IMR-90 (cell line): Measurements from ENCODE around the gene ARVCF. TPM values are rescaled to one million over a fixed set of nuclear protein-coding genes. Genes with fewer than 3 reads are reported as not detected.

Experiments
- ATAC-seq: fragments of 200-7000 bp; cut with Tn5 transposase; 2 replicates; pipeline ENCODE4 v1.9.1; 2020; ENCODE audit warnings: low read depth, mild to moderate bottlenecking, moderate library complexity
- BruUV-seq: library from RNA; stranded (reverse); fragments of 400-500 nt; replicated peaks from 2 replicates; lab custom pipeline; 2021; lab: Mats Ljungman, UMichigan
- CTCF ChIA-PET: fragments of 300-600 bp; formaldehyde crosslinking; extraction: SDS; loops from one replicate; lab custom pipeline; 2021; ENCODE audit warnings: antibody characterized with exemption; lab: Yijun Ruan, JAX
- POLR2A ChIA-PET: fragments of 300-600 bp; sonication (Branson Sonifier 250); formaldehyde crosslinking; loops from one replicate; lab custom pipeline; 2022; ENCODE audit warnings: antibody characterized with exemption; ENCODE audit not compliant: unreplicated experiment; lab: Charles Lee
- DNase-seq: peaks from one replicate; pipeline ENCODE4 v3.0.0; 2013
- H2AFZ ChIP-seq: replicated peaks from 2 replicates; pipeline ENCODE3; 2013; ENCODE audit warnings: low read length, mild to moderate bottlenecking; ENCODE audit not compliant: poor library complexity
- H2AK5ac ChIP-seq: 2 replicates; pipeline ENCODE4 v1.6.1; 2013; ENCODE audit warnings: low read depth, low read length, inconsistent platforms
- H2AK9ac ChIP-seq: replicated peaks from 2 replicates; pipeline ENCODE3; 2013; ENCODE audit warnings: mild to moderate bottlenecking, low read depth, low read length, moderate library complexity; ENCODE audit not compliant: poor library complexity
- H2BK120ac ChIP-seq: 2 replicates; pipeline ENCODE4 v1.6.1; 2013; ENCODE audit warnings: low read depth, low read length, inconsistent platforms
- H2BK15ac ChIP-seq: 3 replicates; pipeline ENCODE4 v1.6.1; 2013; ENCODE audit warnings: low read depth, low read length, inconsistent platforms
- H2BK20ac ChIP-seq: 2 replicates; pipeline ENCODE4 v1.6.1; 2013; ENCODE audit warnings: low read depth, mild to moderate bottlenecking, inconsistent platforms, low read length, moderate library complexity
- H2BK5ac ChIP-seq: 2 replicates; pipeline ENCODE4 v1.6.1; 2013; ENCODE audit warnings: mild to moderate bottlenecking, low read depth, low read length, inconsistent platforms; ENCODE audit not compliant: poor library complexity, severe bottlenecking
- H3K14ac ChIP-seq: replicated peaks from 2 replicates; pipeline ENCODE4 v1.6.1; 2013; ENCODE audit warnings: low read depth, low read length, inconsistent platforms
- H3K18ac ChIP-seq: 2 replicates; pipeline ENCODE4 v1.6.1; 2013; ENCODE audit warnings: low read depth, low read length, control low read depth
- H3K23ac ChIP-seq: 2 replicates; pipeline ENCODE4 v1.6.1; 2013; ENCODE audit warnings: low read depth, low read length, inconsistent platforms
- H3K27ac ChIP-seq: 2 replicates; pipeline ENCODE4 v1.5.1; 2013; ENCODE audit warnings: mild to moderate bottlenecking, control low read depth, low read length; ENCODE audit not compliant: insufficient read depth
- H3K27me3 ChIP-seq: 2 replicates; pipeline ENCODE4 v1.6.1; 2013; ENCODE audit warnings: low read length; ENCODE audit not compliant: control insufficient read depth, insufficient read depth
- H3K36me3 ChIP-seq: 2 replicates; pipeline ENCODE4 v1.6.1; 2013; ENCODE audit warnings: low read length, mixed read lengths; ENCODE audit not compliant: control insufficient read depth, insufficient read depth
- H3K4ac ChIP-seq: 2 replicates; pipeline ENCODE4 v1.6.1; 2013; ENCODE audit warnings: low read depth, low read length, inconsistent platforms
- H3K4me1 ChIP-seq: 2 replicates; pipeline ENCODE4 v1.6.1; 2013; ENCODE audit warnings: low read length, mixed read lengths; ENCODE audit not compliant: control insufficient read depth, insufficient read depth
- H3K4me2 ChIP-seq: 2 replicates; pipeline ENCODE4 v1.6.1; 2013; ENCODE audit warnings: low read depth, mild to moderate bottlenecking, control low read depth, low read length, moderate library complexity
- H3K4me3 ChIP-seq: 2 replicates; pipeline ENCODE4 v1.5.1; 2013; ENCODE audit warnings: low read depth, mild to moderate bottlenecking, control low read depth, low read length, moderate library complexity; ENCODE audit not compliant: insufficient read depth
- H3K56ac ChIP-seq: 2 replicates; pipeline ENCODE4 v1.6.1; 2013; ENCODE audit warnings: low read length, inconsistent platforms; ENCODE audit not compliant: insufficient read depth; ENCODE audit errors: extremely low read depth
- H3K79me1 ChIP-seq, 2 experiments: 2 replicates each; pipeline ENCODE4 v1.6.1; 2013; ENCODE audit warnings: low read length in 2 of 2, inconsistent platforms in 1 of 2, low read depth in 1 of 2
- H3K9ac ChIP-seq: 2 replicates; pipeline ENCODE4 v1.6.1; 2013; ENCODE audit warnings: low read depth, low read length, control low read depth
- H3K9me1 ChIP-seq: 2 replicates; pipeline ENCODE4 v1.6.1; 2013; ENCODE audit warnings: low read length, inconsistent platforms; ENCODE audit not compliant: insufficient read depth
- H3K9me3 ChIP-seq: 2 replicates; pipeline ENCODE4 v1.6.1; 2013; ENCODE audit warnings: low read length; ENCODE audit not compliant: control insufficient read depth, insufficient read depth
- H4K20me1 ChIP-seq: 2 replicates; pipeline ENCODE4 v1.6.1; 2013; ENCODE audit warnings: low read length, inconsistent platforms; ENCODE audit not compliant: insufficient read depth
- H4K5ac ChIP-seq: 2 replicates; pipeline ENCODE4 v1.6.1; 2013; ENCODE audit warnings: mild to moderate bottlenecking, low read depth, low read length, control low read depth
- H4K8ac ChIP-seq, 2 experiments: 2 replicates each; pipeline ENCODE4 v1.6.1; 2013; ENCODE audit warnings: low read depth in 2 of 2, low read length in 2 of 2, control low read depth in 1 of 2, inconsistent platforms in 1 of 2
- H4K91ac ChIP-seq: 2 replicates; pipeline ENCODE4 v1.6.1; 2013; ENCODE audit warnings: low read depth, low read length, inconsistent platforms; ENCODE audit not compliant: insufficient read depth
- BHLHE40 ChIP-seq: fragments of 150-350 bp; IDR thresholded peaks from 2 replicates; pipeline ENCODE4 v1.6.1; 2016; ENCODE audit warnings: mild to moderate bottlenecking, low read depth, low read length
- CEBPB ChIP-seq: IDR thresholded peaks from 2 replicates; pipeline ENCODE4 v1.6.1; 2012; ENCODE audit warnings: low read depth, low read length, improper control_type of control experiment
- FOS ChIP-seq: fragments of 150-350 bp; IDR thresholded peaks from 2 replicates; pipeline ENCODE4 v1.6.1; 2016; ENCODE audit warnings: low read depth, low read length
- MAFK ChIP-seq: IDR thresholded peaks from 2 replicates; pipeline ENCODE4 v1.6.1; 2012; ENCODE audit warnings: low read depth, low read length, improper control_type of control experiment
- POLR2A ChIP-seq: IDR thresholded peaks from 2 replicates; pipeline ENCODE4 v1.6.1; 2012; ENCODE audit warnings: mild to moderate bottlenecking, low read depth, low read length
- RAD21 ChIP-seq: IDR thresholded peaks from 2 replicates; pipeline ENCODE4 v1.6.1; 2012; ENCODE audit warnings: low read length, improper control_type of control experiment
- RFX5 ChIP-seq: IDR thresholded peaks from 2 replicates; pipeline ENCODE4 v1.8.0; 2012; ENCODE audit warnings: low read depth, mild to moderate bottlenecking, low read length, moderate library complexity
- SMC3 ChIP-seq: fragments of 150-350 bp; IDR thresholded peaks from 2 replicates; pipeline ENCODE4 v1.6.1; 2016; ENCODE audit warnings: low read depth, mild to moderate bottlenecking, antibody characterized with exemption, low read length, moderate library complexity
- WGBS, 2 experiments: methylation state at CpG; one replicate each; pipeline versions ENCODE4 v1.1.5 to v1.1.7; 2013; ENCODE audit warnings: missing lambda C conversion rate in 2 of 2; ENCODE audit not compliant: insufficient read length in 1 of 2; ENCODE audit errors: extremely low coverage in 2 of 2; 5-methylcytosine and 5-hydroxymethylcytosine counted together
- dilution Hi-C: fragments of 300-500 bp; cut with HindIII; formaldehyde crosslinking; loops from one replicate; pipeline ENCODE4 v1.14.3; 2018; ENCODE audit warnings: low sequenced_read_pairs; ENCODE audit not compliant: unreplicated experiment
- in situ Hi-C: fragments of 300-500 bp; cut with MboI; formaldehyde crosslinking; loops from 3 replicates; pipeline ENCODE4 v1.14.3; 2019; ENCODE audit warnings: low sequenced_read_pairs, inconsistent platforms, mixed read lengths
- intact Hi-C: fragments of 100-400 bp; cut with micrococcal nuclease; formaldehyde crosslinking; loops from 2 replicates; pipeline ENCODE4 v1.10.0; 2022
- polyA plus RNA-seq, 3 experiments: library from polyadenylated mRNA; depleted of rRNA; stranded (reverse); fragments of >200 nt; gene quantifications; 2 replicates each; pipeline ENCODE4 v1.2.3, GENCODE V29; 2012; ENCODE audit warnings: low replicate concordance in 1 of 3
- total RNA-seq: library from RNA; depleted of rRNA; stranded (reverse); fragments of >200 nt; gene quantifications from 2 replicates; pipeline ENCODE4 v1.2.3, GENCODE V29; 2012
- TF ChIP-seq, protein P1 (sequence below): fragments of 150-350 bp; IDR thresholded peaks from 2 replicates; pipeline ENCODE4 v1.6.1; 2017; ENCODE audit warnings: mild to moderate bottlenecking, antibody characterized with exemption, low read length, low read depth
- TF ChIP-seq, protein P2 (sequence below): conservative IDR thresholded peaks from 2 replicates; pipeline ENCODE4 v1.5.1; 2012; ENCODE audit warnings: mild to moderate bottlenecking, low read depth, low read length, improper control_type of control experiment
- TF ChIP-seq, protein P3 (sequence below): fragments of 150-350 bp; IDR thresholded peaks from 2 replicates; pipeline ENCODE4 v1.6.1; 2016; ENCODE audit warnings: low read depth, mild to moderate bottlenecking, low read length, moderate library complexity, borderline replicate concordance

Gene ARVCF
- total and polyA plus RNA-seq, 2 of the 4 experiments (the other 2 are of a cell fraction): 8.6 to 14.1 TPM

DNA sequence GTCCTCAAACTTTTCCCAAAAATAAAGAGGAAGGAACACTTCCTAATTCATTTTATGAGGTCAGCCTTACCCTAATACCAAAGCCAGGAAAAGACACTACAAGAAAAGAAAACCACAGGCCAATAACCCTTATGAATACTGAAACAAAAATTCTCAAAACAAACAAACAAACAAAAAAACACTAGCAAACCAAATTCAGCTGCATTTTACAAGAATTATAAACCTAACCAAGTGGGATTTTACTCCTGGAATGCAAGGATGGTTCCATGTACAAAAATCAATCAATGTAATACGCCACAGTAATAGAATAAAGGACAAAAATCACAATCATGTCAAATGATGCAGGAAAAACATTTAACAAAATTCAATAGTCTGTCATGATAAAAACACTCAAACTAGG is 13.3 kb downstream of the ARVCF start:
- Histone ChIP-seq H2AK5ac (no peak overlapping the region), H3K27ac (no peak overlapping the region), H3K56ac (no peak overlapping the region), H3K23ac (no peak overlapping the region), H3K9me1 (no peaks in the 10 kb centered on the region), H2AFZ (no peak overlapping the region), H4K91ac (no peak overlapping the region), H3K27me3 (peaks cover 5% of the 10 kb centered on the region), H2BK20ac (no peak overlapping the region), H2BK120ac (no peak overlapping the region), H3K18ac (no peak overlapping the region), H3K4me3 (no peak overlapping the region), H2AK9ac (no peak overlapping the region), H3K4me2 (no peak overlapping the region), H3K4me1 (peaks cover 9% of the 10 kb centered on the region; the same call in 1 of the 2 replicates), H2BK15ac (no peak overlapping the region), H4K8ac (no peak overlapping the region), H3K79me1 (no peaks in the 10 kb centered on the region), H3K14ac (no peak overlapping the region), H3K9me3 (peaks cover 1% of the 10 kb centered on the region; the same call in 1 of the 2 replicates), H4K5ac (no peak overlapping the region), H3K36me3 (no peaks in the 10 kb centered on the region), H3K9ac (no peak overlapping the region), H4K20me1 (no peaks in the 10 kb centered on the region), H2BK5ac (no peak overlapping the region), H3K4ac (no peak overlapping the region)
- intact Hi-C loops (no loop called here), in situ Hi-C loops (no loop called here), dilution Hi-C loops (no loop called here)
- WGBS, 2 experiments: no CpG with 5 or more reads among the region's 1 CpG
- no TSS peak for BruUV-seq
- TF ChIP-seq POLR2A: no peak
- TF ChIP-seq MAFK: no peak
- TF ChIP-seq, protein P1, sequence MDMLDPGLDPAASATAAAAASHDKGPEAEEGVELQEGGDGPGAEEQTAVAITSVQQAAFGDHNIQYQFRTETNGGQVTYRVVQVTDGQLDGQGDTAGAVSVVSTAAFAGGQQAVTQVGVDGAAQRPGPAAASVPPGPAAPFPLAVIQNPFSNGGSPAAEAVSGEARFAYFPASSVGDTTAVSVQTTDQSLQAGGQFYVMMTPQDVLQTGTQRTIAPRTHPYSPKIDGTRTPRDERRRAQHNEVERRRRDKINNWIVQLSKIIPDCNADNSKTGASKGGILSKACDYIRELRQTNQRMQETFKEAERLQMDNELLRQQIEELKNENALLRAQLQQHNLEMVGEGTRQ: no peak
- TF ChIP-seq FOS: no peak
- no peak for TF ChIP-seq RAD21
- no peak for TF ChIP-seq RFX5
- no peak for TF ChIP-seq CEBPB
- no peak for TF ChIP-seq BHLHE40
- TF ChIP-seq, protein P2, sequence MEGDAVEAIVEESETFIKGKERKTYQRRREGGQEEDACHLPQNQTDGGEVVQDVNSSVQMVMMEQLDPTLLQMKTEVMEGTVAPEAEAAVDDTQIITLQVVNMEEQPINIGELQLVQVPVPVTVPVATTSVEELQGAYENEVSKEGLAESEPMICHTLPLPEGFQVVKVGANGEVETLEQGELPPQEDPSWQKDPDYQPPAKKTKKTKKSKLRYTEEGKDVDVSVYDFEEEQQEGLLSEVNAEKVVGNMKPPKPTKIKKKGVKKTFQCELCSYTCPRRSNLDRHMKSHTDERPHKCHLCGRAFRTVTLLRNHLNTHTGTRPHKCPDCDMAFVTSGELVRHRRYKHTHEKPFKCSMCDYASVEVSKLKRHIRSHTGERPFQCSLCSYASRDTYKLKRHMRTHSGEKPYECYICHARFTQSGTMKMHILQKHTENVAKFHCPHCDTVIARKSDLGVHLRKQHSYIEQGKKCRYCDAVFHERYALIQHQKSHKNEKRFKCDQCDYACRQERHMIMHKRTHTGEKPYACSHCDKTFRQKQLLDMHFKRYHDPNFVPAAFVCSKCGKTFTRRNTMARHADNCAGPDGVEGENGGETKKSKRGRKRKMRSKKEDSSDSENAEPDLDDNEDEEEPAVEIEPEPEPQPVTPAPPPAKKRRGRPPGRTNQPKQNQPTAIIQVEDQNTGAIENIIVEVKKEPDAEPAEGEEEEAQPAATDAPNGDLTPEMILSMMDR: no peak
- TF ChIP-seq, protein P3, sequence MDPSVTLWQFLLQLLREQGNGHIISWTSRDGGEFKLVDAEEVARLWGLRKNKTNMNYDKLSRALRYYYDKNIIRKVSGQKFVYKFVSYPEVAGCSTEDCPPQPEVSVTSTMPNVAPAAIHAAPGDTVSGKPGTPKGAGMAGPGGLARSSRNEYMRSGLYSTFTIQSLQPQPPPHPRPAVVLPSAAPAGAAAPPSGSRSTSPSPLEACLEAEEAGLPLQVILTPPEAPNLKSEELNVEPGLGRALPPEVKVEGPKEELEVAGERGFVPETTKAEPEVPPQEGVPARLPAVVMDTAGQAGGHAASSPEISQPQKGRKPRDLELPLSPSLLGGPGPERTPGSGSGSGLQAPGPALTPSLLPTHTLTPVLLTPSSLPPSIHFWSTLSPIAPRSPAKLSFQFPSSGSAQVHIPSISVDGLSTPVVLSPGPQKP: no peak
- no peak for TF ChIP-seq SMC3
- DNase-seq (no peak), ATAC-seq (no peak)
- POLR2A ChIA-PET: no interaction called here
- CTCF ChIA-PET: interaction anchor here (1.5 kb wide), 1 partner anchor 10 kb away, joined by 5 read pairs; no protein-coding TSS in a partner anchor
